Measurements from ENCODE around the gene DNAH12. TPM values are rescaled to one million over a fixed set of nuclear protein-coding genes. Genes with fewer than 3 reads are reported as not detected.

The DNAH12 gene
- total RNA-seq, 4 donors from 2014 or later = under 0.01 to 1.1 (median 0.15) TPM

GRCh38 chr3:57257678-57258077, 286.5 kb downstream of the DNAH12 start:
- peaks cover 0 to 4% (median 0%) of the 10 kb centered on the region in 4 donors for H3K4me1 ChIP-seq
- H3K36me3 ChIP-seq = peaks cover 0 to 76% (median 13%) of the 10 kb centered on the region in 3 donors
- no peak for TF ChIP-seq CTCF (IDR thresholded peaks at IDR 0.05)
- no peak for TF ChIP-seq EP300 (IDR thresholded peaks at IDR 0.05)
- no peak for TF ChIP-seq POLR2A (IDR thresholded peaks at IDR 0.05)
- no peaks in the 10 kb centered on the region for H3K9me3 ChIP-seq
- H3K27me3 ChIP-seq = no peaks in the 10 kb centered on the region
- no peak overlapping the region for H3K27ac ChIP-seq
- DNase-seq (ENCODE audit: low spot score in 2 of 2) = no peak
- no peak overlapping the region for H3K4me3 ChIP-seq

GRCh38 chr3:57256844-57257243, 287.3 kb downstream of the DNAH12 start:
- WGBS, 2 donors = 74 to 82% methylated on average over 3 of the region's 3 CpGs
- Histone ChIP-seq H3K9me3 (no peaks in the 10 kb centered on the region), H3K27ac (no peak overlapping the region), H3K27me3 (no peaks in the 10 kb centered on the region), H3K4me1 (peaks cover 0 to 6% (median 0%) of the 10 kb centered on the region in 4 donors), H3K36me3 (peaks cover 0 to 68% (median 13%) of the 10 kb centered on the region in 3 donors), H3K4me3 (no peak overlapping the region)
- DNase-seq (ENCODE audit: low spot score in 2 of 2) = no peak
- TF ChIP-seq EP300 (IDR thresholded peaks at IDR 0.05) (no peak), CTCF (IDR thresholded peaks at IDR 0.05) (no peak), POLR2A (IDR thresholded peaks at IDR 0.05) (no peak)

- H3K27ac ChIP-seq = no peak overlapping the region
- H3K9me3 ChIP-seq = no peaks in the 10 kb centered on the region
- H3K4me1 ChIP-seq = peaks cover 0 to 6% (median 0%) of the 10 kb centered on the region in 4 donors
- DNase-seq (ENCODE audit: low spot score in 2 of 2) = no peak
- WGBS, 2 donors = 60 to 64% methylated on average over 1 of the region's 1 CpG
- H3K27me3 ChIP-seq = no peaks in the 10 kb centered on the region
- H3K4me3 ChIP-seq = no peak overlapping the region
- no peak for TF ChIP-seq POLR2A (IDR thresholded peaks at IDR 0.05)
- H3K36me3 ChIP-seq = peaks cover 0 to 55% (median 4%) of the 10 kb centered on the region in 3 donors
These were observed 291.7 kb downstream of the DNAH12 start for GRCh38 chr3:57252404-57252803.

GRCh38 chr3:57244946-57245345, 299.2 kb downstream of the DNAH12 start:
- no peaks in the 10 kb centered on the region for H3K27me3 ChIP-seq
- no peak for TF ChIP-seq CTCF (IDR thresholded peaks at IDR 0.05)
- no peak for TF ChIP-seq POLR2A (IDR thresholded peaks at IDR 0.05)
- TF ChIP-seq EP300 (IDR thresholded peaks at IDR 0.05) = no peak
- no peak overlapping the region for H3K4me3 ChIP-seq
- 86 to 88% methylated on average over 2 of the region's 2 CpGs for WGBS, 2 donors
- H3K27ac ChIP-seq = no peak overlapping the region
- no peaks in the 10 kb centered on the region for H3K4me1 ChIP-seq
- H3K9me3 ChIP-seq = no peaks in the 10 kb centered on the region
- peaks cover 0 to 96% (median 0%) of the 10 kb centered on the region in 3 donors for H3K36me3 ChIP-seq
- no peak for DNase-seq (ENCODE audit: low spot score in 2 of 2)

Small RNA genes within 50 kb of the gene (small RNA-seq; reads per million reads assigned to genes)
- gene RF00019 (not detected), gene RNU6-108P (not detected), gene RNU6-1181P (not detected), gene RNU6-483P (not detected)

Other genes with a start within 250 kb of the DNAH12 start
- gene PDE12, start 11.9 kb upstream of the DNAH12 start, total RNA-seq = 10 to 100 TPM; 10.5 to 20.1 (median 16.9) TPM
- 10 to 100 TPM; 53.7 to 96.9 (median 83.9) TPM for gene ARF4, start 53.0 kb upstream of the DNAH12 start, total RNA-seq
- 10 to 100 TPM; 48.0 to 88.1 (median 51.9) TPM for gene DENND6A, start 148.7 kb upstream of the DNAH12 start, total RNA-seq
- 100 to 1,000 TPM in 1 of 4 donors, 10 to 100 TPM in 3; 66.6 to 101 (median 87.4) TPM for gene SLMAP, start 212.0 kb upstream of the DNAH12 start, total RNA-seq

Data from tibial nerve (tissue), 4 donors.